CD1c-positive myeloid dendritic cell (primary cell): ENCODE results near the gene ATF6.

Experiments used
- DNase-seq: peaks from one replicate; pipeline ENCODE4 v3.0.0-alpha.2; 2016; ENCODE audit errors: extremely low spot score

The ATF6 gene

GRCh38 chr1:161972828-161973227 is 206.7 kb downstream of the ATF6 start:
- no peak for DNase-seq

- DNase-seq = no peak
Observed at GRCh38 chr1:161973924-161974845, 208.1 kb downstream of the ATF6 start.

GRCh38 chr1:161978011-161978790 is 212.1 kb downstream of the ATF6 start:
- no peak for DNase-seq

GRCh38 chr1:161981126-161981525 is 215.0 kb downstream of the ATF6 start:
- DNase-seq = no peak

GRCh38 chr1:161981735-161982506 is 215.8 kb downstream of the ATF6 start:
- no peak for DNase-seq

- no peak for DNase-seq
Observed at GRCh38 chr1:161982507-161982895, 216.4 kb downstream of the ATF6 start.

GRCh38 chr1:161982917-161983316 is 216.8 kb downstream of the ATF6 start:
- DNase-seq = no peak

- DNase-seq = no peak
Observed at GRCh38 chr1:161983725-161984124, 217.6 kb downstream of the ATF6 start.

- DNase-seq = no peak
Observed at GRCh38 chr1:161985301-161985822, 219.2 kb downstream of the ATF6 start.

GRCh38 chr1:161986328-161986727 is 220.2 kb downstream of the ATF6 start:
- no peak for DNase-seq

- no peak for DNase-seq
Observed at GRCh38 chr1:161987303-161987702, 221.2 kb downstream of the ATF6 start.

GRCh38 chr1:161987872-161988271 is 221.8 kb downstream of the ATF6 start:
- no peak for DNase-seq

GRCh38 chr1:161988413-161988812 is 222.3 kb downstream of the ATF6 start:
- peak; percentile 42 for DNase-seq

GRCh38 chr1:161989108-161989507 is 223.0 kb downstream of the ATF6 start:
- no peak for DNase-seq

- peak; percentile 76 for DNase-seq
Observed at GRCh38 chr1:161989786-161990185, 223.7 kb downstream of the ATF6 start.

- DNase-seq = no peak
Observed at GRCh38 chr1:161993576-161993975, 227.5 kb downstream of the ATF6 start.

- DNase-seq = no peak
Observed at GRCh38 chr1:161994175-161994668, 228.1 kb downstream of the ATF6 start.

GRCh38 chr1:161997152-161997551 is 231.0 kb downstream of the ATF6 start:
- no peak for DNase-seq

- DNase-seq = no peak
Observed at GRCh38 chr1:161998811-161999210, 232.7 kb downstream of the ATF6 start.

GRCh38 chr1:161999301-162000052 is 233.4 kb downstream of the ATF6 start:
- DNase-seq = peak; percentile 30

GRCh38 chr1:162000053-162000420 is 233.9 kb downstream of the ATF6 start:
- no peak for DNase-seq
